Measurements from ENCODE around the gene PRRX2. TPM values are rescaled to one million over a fixed set of nuclear protein-coding genes. Genes with fewer than 3 reads are reported as not detected.

Gene PRRX2
- total RNA-seq, 1 experiment from 2014 or later, result 12.7 TPM

- CTCF ChIA-PET, result interaction anchor here (0.6 kb wide), 1 partner anchor 16 kb away, joined by 15 read pairs; no protein-coding TSS in a partner anchor
Observed at GRCh38 chr9:129697656-129698253, 32.3 kb downstream of the PRRX2 start.

GRCh38 chr9:129698254-129698757, 32.9 kb downstream of the PRRX2 start:
- H3K36me3 ChIP-seq (ENCODE audit: insufficient read depth, low read length, poor library complexity, severe bottlenecking), result no peaks in the 10 kb centered on the region
- peaks cover 22% of the 10 kb centered on the region for H3K4me1 ChIP-seq (ENCODE audit: insufficient read depth, low read length, poor library complexity, severe bottlenecking)
- ChIA-PET POLR2A (ENCODE audit: low non-redundant PET) (interaction anchor here (0.7 kb wide), 1 partner anchor 37 kb away, joined by 4 read pairs; no protein-coding TSS in a partner anchor), CTCF (interaction anchor here (0.6 kb wide), 1 partner anchor 15 kb away, joined by 15 read pairs; no protein-coding TSS in a partner anchor)
- no peaks in the 10 kb centered on the region for H3K27me3 ChIP-seq (replicated peaks; ENCODE audit: insufficient read depth, low read depth, low read length, poor library complexity)
- no peak for DNase-seq (ENCODE audit: low spot score)
- H3K4me3 ChIP-seq (ENCODE audit: low read depth, low read length, poor library complexity, severe bottlenecking), result no peak overlapping the region
- H3K9me3 ChIP-seq (ENCODE audit: low read depth, low read length, poor library complexity, severe bottlenecking), result no peaks in the 10 kb centered on the region
- BruUV-seq (replicated peaks), result no TSS peak
- TF ChIP-seq CTCF (conservative IDR thresholded peaks at IDR 0.05; ENCODE audit: low read depth, low read length) (no peak), EZH2 (IDR thresholded peaks at IDR 0.05; ENCODE audit: borderline replicate concordance, low read depth, low read length, poor library complexity, severe bottlenecking) (no peak)
- H3K27ac ChIP-seq (ENCODE audit: low read depth, low read length, poor library complexity, severe bottlenecking), result peak overlapping the region; percentile 85
- intact Hi-C loops (cut with micrococcal nuclease; ENCODE audit: unreplicated experiment), result no loop called here

More at GRCh38 chr9:129697656-129698253, 32.3 kb downstream of the PRRX2 start:
- POLR2A ChIA-PET (ENCODE audit: low non-redundant PET), result interaction anchor here (0.7 kb wide), 1 partner anchor 36 kb away, joined by 4 read pairs; no protein-coding TSS in a partner anchor
- intact Hi-C loops (cut with micrococcal nuclease; ENCODE audit: unreplicated experiment), result no loop called here
- Histone ChIP-seq H3K4me3 (ENCODE audit: low read depth, low read length, poor library complexity, severe bottlenecking) (peak overlapping the region; percentile 47), H3K9me3 (ENCODE audit: low read depth, low read length, poor library complexity, severe bottlenecking) (no peaks in the 10 kb centered on the region), H3K27ac (ENCODE audit: low read depth, low read length, poor library complexity, severe bottlenecking) (peak overlapping the region; percentile 85), H3K4me1 (ENCODE audit: insufficient read depth, low read length, poor library complexity, severe bottlenecking) (peaks cover 22% of the 10 kb centered on the region), H3K36me3 (ENCODE audit: insufficient read depth, low read length, poor library complexity, severe bottlenecking) (no peaks in the 10 kb centered on the region), H3K27me3 (replicated peaks; ENCODE audit: insufficient read depth, low read depth, low read length, poor library complexity) (no peaks in the 10 kb centered on the region)
- DNase-seq (ENCODE audit: low spot score), result peak; percentile 63
- no peak for TF ChIP-seq CTCF (conservative IDR thresholded peaks at IDR 0.05; ENCODE audit: low read depth, low read length)
- TF ChIP-seq EZH2 (IDR thresholded peaks at IDR 0.05; ENCODE audit: borderline replicate concordance, low read depth, low read length, poor library complexity, severe bottlenecking), result no peak
- BruUV-seq (replicated peaks), result no TSS peak

- CTCF ChIA-PET, result no interaction called here
- intact Hi-C loops (cut with micrococcal nuclease; ENCODE audit: unreplicated experiment), result no loop called here
- no peak for TF ChIP-seq EZH2 (IDR thresholded peaks at IDR 0.05; ENCODE audit: borderline replicate concordance, low read depth, low read length, poor library complexity, severe bottlenecking)
- no peak for TF ChIP-seq CTCF (conservative IDR thresholded peaks at IDR 0.05; ENCODE audit: low read depth, low read length)
- no peak for DNase-seq (ENCODE audit: low spot score)
- Histone ChIP-seq H3K36me3 (ENCODE audit: insufficient read depth, low read length, poor library complexity, severe bottlenecking) (no peaks in the 10 kb centered on the region), H3K27ac (ENCODE audit: low read depth, low read length, poor library complexity, severe bottlenecking) (no peak overlapping the region), H3K9me3 (ENCODE audit: low read depth, low read length, poor library complexity, severe bottlenecking) (no peaks in the 10 kb centered on the region), H3K4me3 (ENCODE audit: low read depth, low read length, poor library complexity, severe bottlenecking) (no peak overlapping the region), H3K27me3 (replicated peaks; ENCODE audit: insufficient read depth, low read depth, low read length, poor library complexity) (no peaks in the 10 kb centered on the region), H3K4me1 (ENCODE audit: insufficient read depth, low read length, poor library complexity, severe bottlenecking) (peaks cover 41% of the 10 kb centered on the region)
- BruUV-seq (replicated peaks), result no TSS peak
- POLR2A ChIA-PET (ENCODE audit: low non-redundant PET), result no interaction called here
Observed at GRCh38 chr9:129701054-129701453, 35.6 kb downstream of the PRRX2 start.
